GM18498 (cell line): ENCODE data around the gene GATA2.

Source experiments
- ATAC-seq: cut with Tn5 transposase; IDR thresholded peaks from one replicate; pipeline ENCODE4 v1.9.1; 2021; ENCODE audit warnings: mild to moderate bottlenecking, moderate library complexity; ENCODE audit not compliant: unreplicated experiment

Gene GATA2

GRCh38 chr3:128436214-128436613 lies 56.8 kb downstream of the GATA2 start:
- ATAC-seq, result no peak

- no peak for ATAC-seq
Observed at GRCh38 chr3:128435561-128435960, 57.4 kb downstream of the GATA2 start.

GRCh38 chr3:128435058-128435457 lies 57.9 kb downstream of the GATA2 start:
- no peak for ATAC-seq

- no peak for ATAC-seq
Observed at GRCh38 chr3:128434524-128434923, 58.5 kb downstream of the GATA2 start.

GRCh38 chr3:128433837-128434165 lies 59.2 kb downstream of the GATA2 start:
- ATAC-seq, result no peak

- no peak for ATAC-seq
Observed at GRCh38 chr3:128432971-128433836, 59.8 kb downstream of the GATA2 start.

- no peak for ATAC-seq
Observed at GRCh38 chr3:128432301-128432970, 60.6 kb downstream of the GATA2 start.

GRCh38 chr3:128431803-128432300 lies 61.1 kb downstream of the GATA2 start:
- no peak for ATAC-seq

- no peak for ATAC-seq
Observed at GRCh38 chr3:128430731-128431130, 62.3 kb downstream of the GATA2 start.

- no peak for ATAC-seq
Observed at GRCh38 chr3:128430301-128430700, 62.7 kb downstream of the GATA2 start.

GRCh38 chr3:128429751-128430150 lies 63.2 kb downstream of the GATA2 start:
- no peak for ATAC-seq
